IMR-90 (cell line): ENCODE data around the gene PAPPA. TPM values are rescaled to one million over a fixed set of nuclear protein-coding genes. Genes with fewer than 3 reads are reported as not detected.

ENCODE experiments used
- ATAC-seq: fragments of 200-7000 bp; cut with Tn5 transposase; 2 replicates; pipeline ENCODE4 v1.9.1; 2020; ENCODE audit warnings: low read depth, mild to moderate bottlenecking, moderate library complexity
- BruUV-seq: library from RNA; stranded (reverse); fragments of 400-500 nt; replicated peaks from 2 replicates; lab custom pipeline; 2021; lab: Mats Ljungman, UMichigan
- CTCF ChIA-PET: fragments of 300-600 bp; formaldehyde crosslinking; extraction: SDS; loops from one replicate; lab custom pipeline; 2021; ENCODE audit warnings: antibody characterized with exemption; lab: Yijun Ruan, JAX
- POLR2A ChIA-PET: fragments of 300-600 bp; sonication (Branson Sonifier 250); formaldehyde crosslinking; loops from one replicate; lab custom pipeline; 2022; ENCODE audit warnings: antibody characterized with exemption; ENCODE audit not compliant: unreplicated experiment; lab: Charles Lee
- DNase-seq: peaks from one replicate; pipeline ENCODE4 v3.0.0; 2013
- H2AFZ ChIP-seq: replicated peaks from 2 replicates; pipeline ENCODE3; 2013; ENCODE audit warnings: low read length, mild to moderate bottlenecking; ENCODE audit not compliant: poor library complexity
- H2AK5ac ChIP-seq: 2 replicates; pipeline ENCODE4 v1.6.1; 2013; ENCODE audit warnings: low read depth, low read length, inconsistent platforms
- H2AK9ac ChIP-seq: replicated peaks from 2 replicates; pipeline ENCODE3; 2013; ENCODE audit warnings: mild to moderate bottlenecking, low read depth, low read length, moderate library complexity; ENCODE audit not compliant: poor library complexity
- H2BK120ac ChIP-seq: 2 replicates; pipeline ENCODE4 v1.6.1; 2013; ENCODE audit warnings: low read depth, low read length, inconsistent platforms
- H2BK15ac ChIP-seq: 3 replicates; pipeline ENCODE4 v1.6.1; 2013; ENCODE audit warnings: low read depth, low read length, inconsistent platforms
- H2BK20ac ChIP-seq: 2 replicates; pipeline ENCODE4 v1.6.1; 2013; ENCODE audit warnings: low read depth, mild to moderate bottlenecking, inconsistent platforms, low read length, moderate library complexity
- H2BK5ac ChIP-seq: 2 replicates; pipeline ENCODE4 v1.6.1; 2013; ENCODE audit warnings: mild to moderate bottlenecking, low read depth, low read length, inconsistent platforms; ENCODE audit not compliant: poor library complexity, severe bottlenecking
- H3K14ac ChIP-seq: replicated peaks from 2 replicates; pipeline ENCODE4 v1.6.1; 2013; ENCODE audit warnings: low read depth, low read length, inconsistent platforms
- H3K18ac ChIP-seq: 2 replicates; pipeline ENCODE4 v1.6.1; 2013; ENCODE audit warnings: low read depth, low read length, control low read depth
- H3K23ac ChIP-seq: 2 replicates; pipeline ENCODE4 v1.6.1; 2013; ENCODE audit warnings: low read depth, low read length, inconsistent platforms
- H3K27ac ChIP-seq: 2 replicates; pipeline ENCODE4 v1.5.1; 2013; ENCODE audit warnings: mild to moderate bottlenecking, control low read depth, low read length; ENCODE audit not compliant: insufficient read depth
- H3K27me3 ChIP-seq: 2 replicates; pipeline ENCODE4 v1.6.1; 2013; ENCODE audit warnings: low read length; ENCODE audit not compliant: control insufficient read depth, insufficient read depth
- H3K36me3 ChIP-seq: 2 replicates; pipeline ENCODE4 v1.6.1; 2013; ENCODE audit warnings: low read length, mixed read lengths; ENCODE audit not compliant: control insufficient read depth, insufficient read depth
- H3K4ac ChIP-seq: 2 replicates; pipeline ENCODE4 v1.6.1; 2013; ENCODE audit warnings: low read depth, low read length, inconsistent platforms
- H3K4me1 ChIP-seq: 2 replicates; pipeline ENCODE4 v1.6.1; 2013; ENCODE audit warnings: low read length, mixed read lengths; ENCODE audit not compliant: control insufficient read depth, insufficient read depth
- H3K4me2 ChIP-seq: 2 replicates; pipeline ENCODE4 v1.6.1; 2013; ENCODE audit warnings: low read depth, mild to moderate bottlenecking, control low read depth, low read length, moderate library complexity
- H3K4me3 ChIP-seq: 2 replicates; pipeline ENCODE4 v1.5.1; 2013; ENCODE audit warnings: low read depth, mild to moderate bottlenecking, control low read depth, low read length, moderate library complexity; ENCODE audit not compliant: insufficient read depth
- H3K56ac ChIP-seq: 2 replicates; pipeline ENCODE4 v1.6.1; 2013; ENCODE audit warnings: low read length, inconsistent platforms; ENCODE audit not compliant: insufficient read depth; ENCODE audit errors: extremely low read depth
- H3K79me1 ChIP-seq, 2 experiments: 2 replicates each; pipeline ENCODE4 v1.6.1; 2013; ENCODE audit warnings: low read length in 2 of 2, inconsistent platforms in 1 of 2, low read depth in 1 of 2
- H3K9ac ChIP-seq: 2 replicates; pipeline ENCODE4 v1.6.1; 2013; ENCODE audit warnings: low read depth, low read length, control low read depth
- H3K9me1 ChIP-seq: 2 replicates; pipeline ENCODE4 v1.6.1; 2013; ENCODE audit warnings: low read length, inconsistent platforms; ENCODE audit not compliant: insufficient read depth
- H3K9me3 ChIP-seq: 2 replicates; pipeline ENCODE4 v1.6.1; 2013; ENCODE audit warnings: low read length; ENCODE audit not compliant: control insufficient read depth, insufficient read depth
- H4K20me1 ChIP-seq: 2 replicates; pipeline ENCODE4 v1.6.1; 2013; ENCODE audit warnings: low read length, inconsistent platforms; ENCODE audit not compliant: insufficient read depth
- H4K5ac ChIP-seq: 2 replicates; pipeline ENCODE4 v1.6.1; 2013; ENCODE audit warnings: mild to moderate bottlenecking, low read depth, low read length, control low read depth
- H4K8ac ChIP-seq, 2 experiments: 2 replicates each; pipeline ENCODE4 v1.6.1; 2013; ENCODE audit warnings: low read depth in 2 of 2, low read length in 2 of 2, control low read depth in 1 of 2, inconsistent platforms in 1 of 2
- H4K91ac ChIP-seq: 2 replicates; pipeline ENCODE4 v1.6.1; 2013; ENCODE audit warnings: low read depth, low read length, inconsistent platforms; ENCODE audit not compliant: insufficient read depth
- BHLHE40 ChIP-seq: fragments of 150-350 bp; IDR thresholded peaks from 2 replicates; pipeline ENCODE4 v1.6.1; 2016; ENCODE audit warnings: mild to moderate bottlenecking, low read depth, low read length
- CHD1 ChIP-seq: IDR thresholded peaks from 2 replicates; pipeline ENCODE4 v1.6.1; 2012; ENCODE audit warnings: low read depth, low read length, improper control_type of control experiment
- CTCF ChIP-seq: conservative IDR thresholded peaks from 2 replicates; pipeline ENCODE4 v1.5.1; 2012; ENCODE audit warnings: mild to moderate bottlenecking, low read depth, low read length, improper control_type of control experiment
- FOS ChIP-seq: fragments of 150-350 bp; IDR thresholded peaks from 2 replicates; pipeline ENCODE4 v1.6.1; 2016; ENCODE audit warnings: low read depth, low read length
- MAFK ChIP-seq: IDR thresholded peaks from 2 replicates; pipeline ENCODE4 v1.6.1; 2012; ENCODE audit warnings: low read depth, low read length, improper control_type of control experiment
- NFE2L2 ChIP-seq: fragments of 150-350 bp; IDR thresholded peaks from 2 replicates; pipeline ENCODE4 v1.6.1; 2016; ENCODE audit warnings: low read depth, mild to moderate bottlenecking, low read length
- RAD21 ChIP-seq: IDR thresholded peaks from 2 replicates; pipeline ENCODE4 v1.6.1; 2012; ENCODE audit warnings: low read length, improper control_type of control experiment
- RCOR1 ChIP-seq: IDR thresholded peaks from 2 replicates; pipeline ENCODE4 v1.6.1; 2012; ENCODE audit warnings: mild to moderate bottlenecking, low read length, improper control_type of control experiment; ENCODE audit not compliant: insufficient replicate concordance
- SMC3 ChIP-seq: fragments of 150-350 bp; IDR thresholded peaks from 2 replicates; pipeline ENCODE4 v1.6.1; 2016; ENCODE audit warnings: low read depth, mild to moderate bottlenecking, antibody characterized with exemption, low read length, moderate library complexity
- WGBS, 2 experiments: methylation state at CpG; one replicate each; pipeline versions ENCODE4 v1.1.5 to v1.1.7; 2013; ENCODE audit warnings: missing lambda C conversion rate in 2 of 2; ENCODE audit not compliant: insufficient read length in 1 of 2; ENCODE audit errors: extremely low coverage in 2 of 2; 5-methylcytosine and 5-hydroxymethylcytosine counted together
- dilution Hi-C: fragments of 300-500 bp; cut with HindIII; formaldehyde crosslinking; loops from one replicate; pipeline ENCODE4 v1.14.3; 2018; ENCODE audit warnings: low sequenced_read_pairs; ENCODE audit not compliant: unreplicated experiment
- in situ Hi-C: fragments of 300-500 bp; cut with MboI; formaldehyde crosslinking; loops from 3 replicates; pipeline ENCODE4 v1.14.3; 2019; ENCODE audit warnings: low sequenced_read_pairs, inconsistent platforms, mixed read lengths
- intact Hi-C: fragments of 100-400 bp; cut with micrococcal nuclease; formaldehyde crosslinking; loops from 2 replicates; pipeline ENCODE4 v1.10.0; 2022
- polyA plus RNA-seq, 3 experiments: library from polyadenylated mRNA; depleted of rRNA; stranded (reverse); fragments of >200 nt; gene quantifications; 2 replicates each; pipeline ENCODE4 v1.2.3, GENCODE V29; 2012; ENCODE audit warnings: low replicate concordance in 1 of 3
- total RNA-seq: library from RNA; depleted of rRNA; stranded (reverse); fragments of >200 nt; gene quantifications from 2 replicates; pipeline ENCODE4 v1.2.3, GENCODE V29; 2012

PAPPA gene
- total and polyA plus RNA-seq, 2 of the 4 experiments (the other 2 are of a cell fraction) = 8.3 to 12.4 TPM

- TF ChIP-seq CTCF (no peak), MAFK (no peak)
Observed at GRCh38 chr9:116360016-116360415, 206.4 kb downstream of the PAPPA start (continued).

- Histone ChIP-seq H3K27me3 (no peaks in the 10 kb centered on the region), H3K14ac (no peak overlapping the region), H3K27ac (no peak overlapping the region), H2AK9ac (no peak overlapping the region), H4K20me1 (peaks cover 10% of the 10 kb centered on the region; the same call in 1 of the 2 replicates), H4K8ac (no peak overlapping the region), H3K4ac (no peak overlapping the region), H3K9ac (no peak overlapping the region), H3K56ac (no peak overlapping the region), H3K36me3 (peaks cover 73% of the 10 kb centered on the region), H3K9me3 (no peaks in the 10 kb centered on the region), H3K4me1 (peaks cover 6% of the 10 kb centered on the region), H3K4me2 (no peak overlapping the region), H2BK15ac (no peak overlapping the region), H3K23ac (no peak overlapping the region), H3K9me1 (0 out of 2 replicates have a peak, but pooled peaks cover 3% of the 10 kb centered on the region), H2BK120ac (no peak overlapping the region), H4K5ac (no peak overlapping the region), H2AFZ (no peak overlapping the region), H4K91ac (no peak overlapping the region), H3K4me3 (no peak overlapping the region), H2BK20ac (no peak overlapping the region), H2AK5ac (no peak overlapping the region), H3K18ac (no peak overlapping the region), H2BK5ac (no peak overlapping the region), H3K79me1 (no peaks in the 10 kb centered on the region)
- in situ Hi-C loops = no loop called here
- 83% methylated on average over 1 of the region's 2 CpGs; no CpG with 5 or more reads in 1 of the 2 experiments for WGBS, 2 experiments
- intact Hi-C loops = no loop called here
- ATAC-seq (no peak), DNase-seq (no peak)
- ChIA-PET CTCF (no interaction called here), POLR2A (no interaction called here)
- BruUV-seq = no TSS peak
- TF ChIP-seq SMC3 (no peak), BHLHE40 (no peak), CHD1 (no peak), FOS (no peak), RCOR1 (no peak), RAD21 (no peak), NFE2L2 (no peak)
- dilution Hi-C loops = no loop called here
Observed at GRCh38 chr9:116360989-116361388, 207.4 kb downstream of the PAPPA start.
